ENCODE measurements around the gene CHRM2. TPM values are rescaled to one million over a fixed set of nuclear protein-coding genes. Genes with fewer than 3 reads are reported as not detected.

The CHRM2 gene
- total RNA-seq, 1 experiment from 2014 or later = not detected

DNA sequence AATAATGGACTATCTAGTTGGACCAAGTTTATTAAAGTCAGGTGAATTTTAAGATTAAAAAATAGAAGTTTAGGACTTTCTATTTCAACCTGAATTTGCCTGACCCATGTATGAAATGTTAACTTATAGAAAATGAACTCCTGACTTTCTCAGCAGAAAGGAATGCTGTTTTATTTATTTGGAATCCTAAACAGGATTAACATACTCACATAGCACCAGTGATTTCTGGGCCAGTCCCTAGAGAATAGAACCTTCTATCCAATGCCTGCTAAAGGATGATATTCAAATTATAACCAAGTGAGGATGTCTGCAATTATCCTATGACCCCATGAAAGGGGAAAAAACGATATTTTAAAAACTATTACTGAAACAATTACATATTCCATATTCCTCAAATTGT, 148.8 kb downstream of the CHRM2 start:
- intact Hi-C loops (cut with micrococcal nuclease) = no loop called here
- DNase-seq (ENCODE audit: low read depth, low spot score) (no peak), ATAC-seq (no peak)
- Histone ChIP-seq H4K20me1 (ENCODE audit: insufficient read depth) (no peaks in the 10 kb centered on the region), H3K4me1 (ENCODE audit: control insufficient read depth in 1 of 2, insufficient read depth in 2 of 2, low read length in 2 of 2) (no peaks in the 10 kb centered on the region), H3K27ac (ENCODE audit: low read depth, low read length) (no peak overlapping the region), H2AFZ (ENCODE audit: low read depth, low read length, poor library complexity, severe bottlenecking) (no peak overlapping the region), H3K4me3 (replicated peaks in 1 of 2; ENCODE audit: low read depth in 1 of 2, low read length in 2 of 2) (no peak overlapping the region), H3K36me3 (ENCODE audit: control insufficient read depth in 1 of 2, insufficient read depth in 2 of 2, low read length in 2 of 2) (no peaks in the 10 kb centered on the region), H3K4me2 (ENCODE audit: low read length) (no peak overlapping the region), H3K27me3 (ENCODE audit: insufficient read depth, low read length) (no peaks in the 10 kb centered on the region), H3K9me2 (ENCODE audit: insufficient read depth) (no peaks in the 10 kb centered on the region), H3K9me3 (ENCODE audit: control insufficient read depth in 1 of 2, insufficient read depth in 1 of 2, low read depth in 1 of 2, low read length in 2 of 2) (peaks cover 0 to 30% of the 10 kb centered on the region in 2 experiments; a peak in 3 of 4 replicates), H3K79me2 (ENCODE audit: insufficient read depth, low read length) (no peaks in the 10 kb centered on the region), H3K9ac (ENCODE audit: low read length) (no peak overlapping the region)
- POLR2A ChIA-PET = no interaction called here
- BruUV-seq (replicated peaks) = no TSS peak
- CTCF ChIA-PET = no interaction called here
- RAD21 ChIA-PET (ENCODE audit: low non-redundant PET in 1 of 2, low total read pairs in 2 of 2, uncharacterized antibody in 2 of 2, unreplicated experiment in 2 of 2) = no interaction called here
- TF ChIP-seq JUND (IDR thresholded peaks at IDR 0.05) = no peak
- TF ChIP-seq, protein P1, sequence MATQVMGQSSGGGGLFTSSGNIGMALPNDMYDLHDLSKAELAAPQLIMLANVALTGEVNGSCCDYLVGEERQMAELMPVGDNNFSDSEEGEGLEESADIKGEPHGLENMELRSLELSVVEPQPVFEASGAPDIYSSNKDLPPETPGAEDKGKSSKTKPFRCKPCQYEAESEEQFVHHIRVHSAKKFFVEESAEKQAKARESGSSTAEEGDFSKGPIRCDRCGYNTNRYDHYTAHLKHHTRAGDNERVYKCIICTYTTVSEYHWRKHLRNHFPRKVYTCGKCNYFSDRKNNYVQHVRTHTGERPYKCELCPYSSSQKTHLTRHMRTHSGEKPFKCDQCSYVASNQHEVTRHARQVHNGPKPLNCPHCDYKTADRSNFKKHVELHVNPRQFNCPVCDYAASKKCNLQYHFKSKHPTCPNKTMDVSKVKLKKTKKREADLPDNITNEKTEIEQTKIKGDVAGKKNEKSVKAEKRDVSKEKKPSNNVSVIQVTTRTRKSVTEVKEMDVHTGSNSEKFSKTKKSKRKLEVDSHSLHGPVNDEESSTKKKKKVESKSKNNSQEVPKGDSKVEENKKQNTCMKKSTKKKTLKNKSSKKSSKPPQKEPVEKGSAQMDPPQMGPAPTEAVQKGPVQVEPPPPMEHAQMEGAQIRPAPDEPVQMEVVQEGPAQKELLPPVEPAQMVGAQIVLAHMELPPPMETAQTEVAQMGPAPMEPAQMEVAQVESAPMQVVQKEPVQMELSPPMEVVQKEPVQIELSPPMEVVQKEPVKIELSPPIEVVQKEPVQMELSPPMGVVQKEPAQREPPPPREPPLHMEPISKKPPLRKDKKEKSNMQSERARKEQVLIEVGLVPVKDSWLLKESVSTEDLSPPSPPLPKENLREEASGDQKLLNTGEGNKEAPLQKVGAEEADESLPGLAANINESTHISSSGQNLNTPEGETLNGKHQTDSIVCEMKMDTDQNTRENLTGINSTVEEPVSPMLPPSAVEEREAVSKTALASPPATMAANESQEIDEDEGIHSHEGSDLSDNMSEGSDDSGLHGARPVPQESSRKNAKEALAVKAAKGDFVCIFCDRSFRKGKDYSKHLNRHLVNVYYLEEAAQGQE (IDR thresholded peaks at IDR 0.05; ENCODE audit: low read depth) = no peak
- no peak for TF ChIP-seq EGR1 (IDR thresholded peaks at IDR 0.05; ENCODE audit: low read depth)
- TF ChIP-seq EZH2 (IDR thresholded peaks at IDR 0.05) = no peak
- no peak for TF ChIP-seq CEBPB (IDR thresholded peaks at IDR 0.05; ENCODE audit: low read depth)
- no peak for TF ChIP-seq RAD21 (IDR thresholded peaks at IDR 0.05; ENCODE audit: low read depth)
- no peak for TF ChIP-seq POLR2A (IDR thresholded peaks at IDR 0.05; ENCODE audit: borderline replicate concordance, extremely low read depth, insufficient read depth, insufficient read length)
- TF ChIP-seq ZNF274 (IDR thresholded peaks at IDR 0.05; ENCODE audit: low read depth, low read length) = no peak
- TF ChIP-seq, protein P2, sequence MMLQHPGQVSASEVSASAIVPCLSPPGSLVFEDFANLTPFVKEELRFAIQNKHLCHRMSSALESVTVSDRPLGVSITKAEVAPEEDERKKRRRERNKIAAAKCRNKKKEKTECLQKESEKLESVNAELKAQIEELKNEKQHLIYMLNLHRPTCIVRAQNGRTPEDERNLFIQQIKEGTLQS (IDR thresholded peaks at IDR 0.05) = no peak
- no peak for TF ChIP-seq TCF7L2 (IDR thresholded peaks at IDR 0.05; ENCODE audit: borderline replicate concordance, extremely low read depth, insufficient read depth, insufficient read length)
- TF ChIP-seq, protein P3, sequence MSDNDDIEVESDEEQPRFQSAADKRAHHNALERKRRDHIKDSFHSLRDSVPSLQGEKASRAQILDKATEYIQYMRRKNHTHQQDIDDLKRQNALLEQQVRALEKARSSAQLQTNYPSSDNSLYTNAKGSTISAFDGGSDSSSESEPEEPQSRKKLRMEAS (IDR thresholded peaks at IDR 0.05) = no peak
- TF ChIP-seq ELF1 (IDR thresholded peaks at IDR 0.05; ENCODE audit: borderline replicate concordance, low read depth) = no peak
